ENCODE measurements around the gene MVD. TPM values are rescaled to one million over a fixed set of nuclear protein-coding genes. Genes with fewer than 3 reads are reported as not detected.
A peak's percentile ranks its signal among the peaks of the same experiment; 100 is the strongest.

The MVD gene
- total and polyA plus RNA-seq, 2 of the 13 experiments (the other 11 are each of a cell fraction or from before 2014, with no cell fraction given) = 28.1 to 187 TPM

- no peak for TF ChIP-seq ZNF660 (CRISPR knock-in tag; IDR thresholded peaks at IDR 0.05; ENCODE audit: borderline replicate concordance, low read depth)
- TF ChIP-seq, protein P1, sequence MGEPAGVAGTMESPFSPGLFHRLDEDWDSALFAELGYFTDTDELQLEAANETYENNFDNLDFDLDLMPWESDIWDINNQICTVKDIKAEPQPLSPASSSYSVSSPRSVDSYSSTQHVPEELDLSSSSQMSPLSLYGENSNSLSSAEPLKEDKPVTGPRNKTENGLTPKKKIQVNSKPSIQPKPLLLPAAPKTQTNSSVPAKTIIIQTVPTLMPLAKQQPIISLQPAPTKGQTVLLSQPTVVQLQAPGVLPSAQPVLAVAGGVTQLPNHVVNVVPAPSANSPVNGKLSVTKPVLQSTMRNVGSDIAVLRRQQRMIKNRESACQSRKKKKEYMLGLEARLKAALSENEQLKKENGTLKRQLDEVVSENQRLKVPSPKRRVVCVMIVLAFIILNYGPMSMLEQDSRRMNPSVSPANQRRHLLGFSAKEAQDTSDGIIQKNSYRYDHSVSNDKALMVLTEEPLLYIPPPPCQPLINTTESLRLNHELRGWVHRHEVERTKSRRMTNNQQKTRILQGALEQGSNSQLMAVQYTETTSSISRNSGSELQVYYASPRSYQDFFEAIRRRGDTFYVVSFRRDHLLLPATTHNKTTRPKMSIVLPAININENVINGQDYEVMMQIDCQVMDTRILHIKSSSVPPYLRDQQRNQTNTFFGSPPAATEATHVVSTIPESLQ (CRISPR knock-in tag; conservative IDR thresholded peaks at IDR 0.05) = no peak
- TF ChIP-seq RXRA (CRISPR knock-in tag; IDR thresholded peaks at IDR 0.05) = 0 out of 2 replicates have a peak, but pooled peaks have one; percentile 28
- no peak for TF ChIP-seq PTBP1 (IDR thresholded peaks at IDR 0.05; ENCODE audit: low read depth, low read length, poor library complexity, severe bottlenecking)
- peak; percentile 11 for TF ChIP-seq HNRNPK (IDR thresholded peaks at IDR 0.05; ENCODE audit: low read depth, low read length, poor library complexity, severe bottlenecking)
- no peak; the same call in 1 of the 2 replicates for TF ChIP-seq ZNF614 (CRISPR knock-in tag; IDR thresholded peaks at IDR 0.05; ENCODE audit: borderline replicate concordance)
- 0 out of 2 replicates have a peak, but pooled peaks have one; percentile 39 for TF ChIP-seq ZNF350 (CRISPR knock-in tag; IDR thresholded peaks at IDR 0.05; ENCODE audit: borderline replicate concordance, low read depth)
- TF ChIP-seq E2F2 (CRISPR knock-in tag; IDR thresholded peaks at IDR 0.05; ENCODE audit: borderline replicate concordance) = no peak
- no peak for TF ChIP-seq PRDM4 (CRISPR knock-in tag; IDR thresholded peaks at IDR 0.05; ENCODE audit: borderline replicate concordance)
- no peak for TF ChIP-seq PAWR (CRISPR knock-in tag; IDR thresholded peaks at IDR 0.05; ENCODE audit: borderline replicate concordance)
- TF ChIP-seq ZBTB7A (CRISPR knock-in tag; IDR thresholded peaks at IDR 0.05) = peak; percentile 22; the same call in 1 of the 2 replicates
- no peak for TF ChIP-seq ETV5 (CRISPR knock-in tag; IDR thresholded peaks at IDR 0.05; ENCODE audit: borderline replicate concordance)
- no peak for TF ChIP-seq ISX (CRISPR knock-in tag; conservative IDR thresholded peaks at IDR 0.05)
- no peak for TF ChIP-seq ZNF781 (CRISPR knock-in tag; IDR thresholded peaks at IDR 0.05; ENCODE audit: borderline replicate concordance, not compliant biosample characterization)
- no peak for TF ChIP-seq ZNF790 (CRISPR knock-in tag; IDR thresholded peaks at IDR 0.05; ENCODE audit: borderline replicate concordance)
- TF ChIP-seq STAG1 (CRISPR knock-in tag; IDR thresholded peaks at IDR 0.05) = 0 out of 2 replicates have a peak, but pooled peaks have one; percentile 12
- TF ChIP-seq AHR (CRISPR knock-in tag; IDR thresholded peaks at IDR 0.05) = 0 out of 2 replicates have a peak, but pooled peaks have one; percentile 46
- no peak for TF ChIP-seq MXI1 (IDR thresholded peaks at IDR 0.05; ENCODE audit: borderline replicate concordance, low read depth, low read length)
- no peak for TF ChIP-seq KLF13 (CRISPR knock-in tag; IDR thresholded peaks at IDR 0.05)
- no peak for TF ChIP-seq RNF219 (CRISPR knock-in tag; IDR thresholded peaks at IDR 0.05)
Observed at GRCh38 chr16:88685156-88686061, 22.5 kb upstream of the MVD start (continued).

Measured in HepG2 (cell line).